Natural killer cell (primary cell): ENCODE results near the gene PACRG. TPM values are rescaled to one million over a fixed set of nuclear protein-coding genes. Genes with fewer than 3 reads are reported as not detected.

Source experiments
- ATAC-seq, 3 donors: fragments of 150-1000 bp in 2 of 3; fragments of 200-7000 bp in 1 of 3; cut with Tn5 transposase; 1 replicate in 1 of 3; 2 replicates in 2 of 3; pipeline ENCODE4 v1.10.0; 2021; ENCODE audit warnings: mild to moderate bottlenecking in 2 of 3, moderate library complexity in 2 of 3
- DNase-seq, 2 donors: peaks; one replicate each; pipeline versions ENCODE4 v3.0.0 to v3.0.0-alpha.2; 2013 to 2021; ENCODE audit warnings: mixed read lengths in 1 of 2
- H3K27ac ChIP-seq: one replicate; pipeline ENCODE4 v1.5.1; 2013; ENCODE audit warnings: mild to moderate bottlenecking, low read length
- H3K27me3 ChIP-seq: one replicate; pipeline ENCODE4 v1.6.1; 2013; ENCODE audit warnings: low read length; ENCODE audit not compliant: control insufficient read depth, insufficient read depth
- H3K36me3 ChIP-seq: one replicate; pipeline ENCODE4 v1.6.1; 2013; ENCODE audit warnings: low read length; ENCODE audit not compliant: control insufficient read depth, insufficient read depth
- H3K4me1 ChIP-seq: one replicate; pipeline ENCODE4 v1.6.1; 2013; ENCODE audit warnings: low read length; ENCODE audit not compliant: control insufficient read depth, insufficient read depth
- H3K4me3 ChIP-seq: one replicate; pipeline ENCODE4 v1.5.1; 2013; ENCODE audit warnings: low read length
- H3K9me3 ChIP-seq: one replicate; pipeline ENCODE4 v1.6.1; 2013; ENCODE audit warnings: low read length; ENCODE audit not compliant: control insufficient read depth, insufficient read depth
- H3K27ac Mint-ChIP-seq, 2 donors: one replicate each; pipeline ENCODE4 v1.8.0; 2022; ENCODE audit warnings: mild to moderate bottlenecking in 2 of 2, mixed read lengths in 2 of 2, moderate library complexity in 1 of 2
- H3K27me3 Mint-ChIP-seq, 2 donors: one replicate each; pipeline ENCODE4 v1.8.0; 2022; ENCODE audit warnings: low read depth in 2 of 2, mixed read lengths in 2 of 2
- H3K36me3 Mint-ChIP-seq: one replicate; pipeline ENCODE4 v1.8.0; 2022; ENCODE audit warnings: mixed read lengths
- H3K4me1 Mint-ChIP-seq, 2 donors: one replicate each; pipeline ENCODE4 v1.8.0; 2022; ENCODE audit warnings: mixed read lengths in 2 of 2
- H3K4me3 Mint-ChIP-seq: one replicate; pipeline ENCODE4 v1.8.0; 2022; ENCODE audit warnings: mild to moderate bottlenecking, moderate library complexity, mixed read lengths
- H3K9me3 Mint-ChIP-seq, 2 donors: one replicate each; pipeline ENCODE4 v1.8.0; 2022; ENCODE audit warnings: mixed read lengths in 2 of 2
- WGBS: methylation state at CpG from one replicate; pipeline ENCODE4 v1.1.7; 2013; ENCODE audit warnings: missing lambda C conversion rate; ENCODE audit not compliant: insufficient coverage; 5-methylcytosine and 5-hydroxymethylcytosine counted together
- intact Hi-C: fragments of 100-400 bp; cut with micrococcal nuclease; formaldehyde crosslinking; loops from one replicate; pipeline ENCODE4 v1.14.2; 2022
- total RNA-seq, 4 donors: library from RNA; stranded (reverse); fragments of 120-200 nt in 1 of 4; gene quantifications; one replicate each; pipeline versions ENCODE4 v1.2.3 to v1.2.4, GENCODE V29; 2013 to 2022
- TF ChIP-seq, protein P1 (sequence below): fragments of 200-600 bp; IDR thresholded peaks from one replicate; pipeline ENCODE4 v1.8.0; 2022; ENCODE audit warnings: antibody characterized with exemption

The PACRG gene
- total RNA-seq, 3 donors from 2014 or later (not counting 1 experiment from before 2014, with no cell fraction given), result 0.52 TPM; not detected in 2

DNA sequence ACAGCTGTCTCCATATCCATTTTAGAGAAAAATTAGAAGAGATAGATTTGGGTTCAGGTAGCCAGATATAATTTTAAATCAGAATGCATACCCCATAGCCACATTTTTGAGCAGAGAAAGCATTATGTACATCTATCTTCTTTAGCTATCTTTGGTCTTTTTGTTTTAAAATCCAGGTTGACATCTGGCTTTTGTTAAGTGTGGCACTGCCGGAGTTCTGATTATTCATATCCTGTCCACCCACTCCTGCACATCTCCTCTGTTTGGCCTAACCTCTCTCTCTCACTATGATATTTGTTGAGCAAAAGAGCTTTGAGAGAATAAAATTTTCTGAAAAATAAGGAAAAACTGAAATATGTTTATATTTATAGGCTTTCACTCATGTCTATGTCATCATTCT is 189.7 kb downstream of the PACRG start:
- Mint-ChIP-seq H3K36me3 (no peaks in the 10 kb centered on the region), H3K27ac (no peak overlapping the region), H3K4me1 (no peaks in the 10 kb centered on the region), H3K4me3 (no peak overlapping the region), H3K27me3 (no peaks in the 10 kb centered on the region), H3K9me3 (peaks cover 2 to 6% of the 10 kb centered on the region in 2 donors)
- TF ChIP-seq, protein P1, sequence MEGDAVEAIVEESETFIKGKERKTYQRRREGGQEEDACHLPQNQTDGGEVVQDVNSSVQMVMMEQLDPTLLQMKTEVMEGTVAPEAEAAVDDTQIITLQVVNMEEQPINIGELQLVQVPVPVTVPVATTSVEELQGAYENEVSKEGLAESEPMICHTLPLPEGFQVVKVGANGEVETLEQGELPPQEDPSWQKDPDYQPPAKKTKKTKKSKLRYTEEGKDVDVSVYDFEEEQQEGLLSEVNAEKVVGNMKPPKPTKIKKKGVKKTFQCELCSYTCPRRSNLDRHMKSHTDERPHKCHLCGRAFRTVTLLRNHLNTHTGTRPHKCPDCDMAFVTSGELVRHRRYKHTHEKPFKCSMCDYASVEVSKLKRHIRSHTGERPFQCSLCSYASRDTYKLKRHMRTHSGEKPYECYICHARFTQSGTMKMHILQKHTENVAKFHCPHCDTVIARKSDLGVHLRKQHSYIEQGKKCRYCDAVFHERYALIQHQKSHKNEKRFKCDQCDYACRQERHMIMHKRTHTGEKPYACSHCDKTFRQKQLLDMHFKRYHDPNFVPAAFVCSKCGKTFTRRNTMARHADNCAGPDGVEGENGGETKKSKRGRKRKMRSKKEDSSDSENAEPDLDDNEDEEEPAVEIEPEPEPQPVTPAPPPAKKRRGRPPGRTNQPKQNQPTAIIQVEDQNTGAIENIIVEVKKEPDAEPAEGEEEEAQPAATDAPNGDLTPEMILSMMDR, result no peak
- H3K4me3 ChIP-seq, result no peak overlapping the region
- H3K27me3 ChIP-seq, result no peaks in the 10 kb centered on the region
- no peaks in the 10 kb centered on the region for H3K36me3 ChIP-seq
- H3K9me3 ChIP-seq, result no peaks in the 10 kb centered on the region
- DNase-seq (no peak), ATAC-seq (no peak)
- 100% methylated on average over 1 of the region's 1 CpG for WGBS
- no peaks in the 10 kb centered on the region for H3K4me1 ChIP-seq
- intact Hi-C loops, result no loop called here
- H3K27ac ChIP-seq, result no peak overlapping the region

GRCh38 chr6:162921062-162921461 is 193.3 kb downstream of the PACRG start:
- intact Hi-C loops, result no loop called here
- Mint-ChIP-seq H3K4me1 (no peaks in the 10 kb centered on the region), H3K4me3 (no peak overlapping the region), H3K27me3 (no peaks in the 10 kb centered on the region), H3K9me3 (peaks cover 11 to 12% of the 10 kb centered on the region in 2 donors), H3K36me3 (no peaks in the 10 kb centered on the region), H3K27ac (no peak overlapping the region)
- Histone ChIP-seq H3K4me3 (no peak overlapping the region), H3K9me3 (no peaks in the 10 kb centered on the region), H3K36me3 (no peaks in the 10 kb centered on the region), H3K4me1 (no peaks in the 10 kb centered on the region), H3K27me3 (no peaks in the 10 kb centered on the region), H3K27ac (no peak overlapping the region)
- no peak for ATAC-seq
- TF ChIP-seq, protein P1, result no peak
- DNase-seq, result no peak
- 68% methylated on average over 4 of the region's 6 CpGs for WGBS

DNA sequence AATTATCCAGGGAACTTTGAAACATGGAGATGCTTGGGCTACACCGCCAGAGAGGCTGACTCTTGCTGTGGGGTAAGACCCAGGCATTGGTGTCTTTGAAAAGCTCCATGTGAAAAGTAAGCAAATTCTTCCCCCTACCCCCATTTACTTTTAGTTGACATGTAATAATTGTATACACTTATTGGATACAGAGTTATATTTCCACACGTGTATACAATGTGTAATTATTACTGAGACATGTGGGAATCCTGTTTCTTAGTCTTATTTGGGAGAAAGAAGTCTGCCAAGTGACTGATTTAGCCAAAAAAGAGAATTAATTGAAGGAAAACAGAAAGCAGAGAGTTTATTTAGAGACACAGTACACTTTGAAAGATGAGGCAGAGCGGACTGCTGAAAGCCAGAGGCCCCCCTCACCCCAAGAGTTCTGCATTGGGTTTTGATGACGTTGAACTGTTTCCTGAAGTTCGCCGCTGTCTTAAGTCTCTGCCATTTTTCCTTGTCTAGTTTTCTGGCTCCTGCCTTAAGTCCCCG is 193.8 kb downstream of the PACRG start:
- Histone ChIP-seq H3K27me3 (no peaks in the 10 kb centered on the region), H3K36me3 (no peaks in the 10 kb centered on the region), H3K4me3 (no peak overlapping the region), H3K4me1 (no peaks in the 10 kb centered on the region), H3K9me3 (no peaks in the 10 kb centered on the region), H3K27ac (no peak overlapping the region)
- H3K27me3 Mint-ChIP-seq, result no peaks in the 10 kb centered on the region
- DNase-seq, result no peak
- peaks cover 12 to 13% of the 10 kb centered on the region in 2 donors for H3K9me3 Mint-ChIP-seq
- H3K4me1 Mint-ChIP-seq, result no peaks in the 10 kb centered on the region
- WGBS, result 78% methylated on average over 6 of the region's 7 CpGs
- no peak for ATAC-seq
- no peak overlapping the region for H3K4me3 Mint-ChIP-seq
- TF ChIP-seq, protein P1, result no peak
- no peaks in the 10 kb centered on the region for H3K36me3 Mint-ChIP-seq
- intact Hi-C loops, result no loop called here
- no peak overlapping the region for H3K27ac Mint-ChIP-seq

DNA sequence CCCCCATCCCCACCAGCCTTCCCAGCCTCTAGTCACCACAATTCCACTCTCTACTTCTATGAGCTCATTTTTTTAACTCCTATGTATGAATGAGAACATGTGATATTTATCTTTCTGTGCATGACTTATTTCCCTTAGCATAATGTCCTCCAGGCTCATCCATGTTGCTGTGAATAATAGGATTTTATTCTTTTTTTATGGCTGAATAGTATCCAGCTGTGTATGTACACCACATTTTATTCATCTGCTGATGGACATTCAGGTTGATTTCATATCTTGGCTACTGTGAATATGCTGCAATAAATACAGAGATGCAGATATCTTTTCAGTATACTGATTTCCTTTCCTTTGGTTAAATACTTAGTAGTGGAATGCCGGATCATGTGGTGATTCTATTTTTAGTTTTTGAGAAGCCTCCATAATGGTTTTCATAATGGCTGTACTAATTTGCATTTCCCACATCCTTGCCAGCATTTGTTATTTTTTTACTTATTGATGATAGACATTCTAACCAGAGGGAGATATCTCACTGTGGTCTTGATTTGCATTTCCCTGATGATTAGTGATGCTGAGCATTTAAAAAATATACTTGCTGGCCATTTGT is 194.9 kb downstream of the PACRG start:
- Histone ChIP-seq H3K27me3 (no peaks in the 10 kb centered on the region), H3K4me3 (no peak overlapping the region), H3K9me3 (no peaks in the 10 kb centered on the region), H3K36me3 (no peaks in the 10 kb centered on the region), H3K27ac (no peak overlapping the region), H3K4me1 (no peaks in the 10 kb centered on the region)
- no CpG with 5 or more reads among the region's 1 CpG for whole genome bisulfite sequencing
- H3K4me3 Mint-ChIP-seq, result no peak overlapping the region
- DNase-seq, result no peak
- ATAC-seq, result no peak
- no peaks in the 10 kb centered on the region for H3K4me1 Mint-ChIP-seq
- H3K36me3 Mint-ChIP-seq, result no peaks in the 10 kb centered on the region
- H3K27me3 Mint-ChIP-seq, result no peaks in the 10 kb centered on the region
- H3K27ac Mint-ChIP-seq, result no peak overlapping the region
- TF ChIP-seq, protein P1, result no peak
- peaks cover 16 to 18% of the 10 kb centered on the region in 2 donors for H3K9me3 Mint-ChIP-seq
- intact Hi-C loops, result no loop called here
